Lower lobe of right lung (tissue), 2 donors: ENCODE measurements around the gene CHSY1. TPM values are rescaled to one million over a fixed set of nuclear protein-coding genes. Genes with fewer than 3 reads are reported as not detected.

Experiments
- ATAC-seq, 2 donors: fragments of 200-7000 bp; cut with Tn5 transposase; one replicate each; pipeline ENCODE4 v1.9.1; 2020 to 2022; ENCODE audit warnings: mild to moderate bottlenecking in 2 of 2, moderate library complexity in 2 of 2
- DNase-seq: peaks from one replicate; pipeline ENCODE4 v3.0.0-alpha.2; 2020
- H3K27ac ChIP-seq: fragments of 200-600 bp; one replicate; pipeline ENCODE4 v1.8.0; 2022
- H3K27me3 ChIP-seq: fragments of 200-600 bp; one replicate; pipeline ENCODE4 v1.8.0; 2022; ENCODE audit warnings: low read depth
- H3K36me3 ChIP-seq: fragments of 200-600 bp; one replicate; pipeline ENCODE4 v1.8.0; 2022; ENCODE audit warnings: mild to moderate bottlenecking
- H3K4me1 ChIP-seq: fragments of 200-600 bp; one replicate; pipeline ENCODE4 v1.8.0; 2022
- H3K4me3 ChIP-seq: fragments of 200-600 bp; one replicate; pipeline ENCODE4 v1.8.0; 2022; ENCODE audit warnings: mild to moderate bottlenecking
- H3K9me3 ChIP-seq: fragments of 200-600 bp; one replicate; pipeline ENCODE4 v1.8.0; 2022
- CTCF ChIP-seq: fragments of 200-600 bp; IDR thresholded peaks from one replicate; pipeline ENCODE4 v1.8.0; 2022; ENCODE audit warnings: antibody characterized with exemption, mild to moderate bottlenecking
- intact Hi-C: fragments of 100-400 bp; cut with DNase I; formaldehyde crosslinking; loops from one replicate; pipeline ENCODE4 v1.11.0; 2022
- total RNA-seq: library from RNA; stranded (reverse); fragmentation: NEBNext Ultra II Directional; extraction: Animal tissue kit (Norgen Biotek cat#: 25700); gene quantifications from one replicate; pipeline ENCODE4 v1.2.1, GENCODE V29; 2021
- donor health status: DM: no; HTN: yes; CAD: no; lungs with severe emphysema.

The CHSY1 gene
- total RNA-seq, 1 donor from 2014 or later, result 25.6 TPM

GRCh38 chr15:101138086-101138660 is 113.7 kb downstream of the CHSY1 start:
- Histone ChIP-seq H3K4me3 (no peak overlapping the region), H3K4me1 (peaks cover 9% of the 10 kb centered on the region), H3K36me3 (no peaks in the 10 kb centered on the region), H3K27me3 (no peaks in the 10 kb centered on the region), H3K27ac (no peak overlapping the region), H3K9me3 (no peaks in the 10 kb centered on the region)
- no peak for TF ChIP-seq CTCF
- intact Hi-C loops, result no loop called here
- no peak for ATAC-seq
- DNase-seq, result peak; percentile 10

GRCh38 chr15:101137312-101137940 is 114.4 kb downstream of the CHSY1 start:
- ATAC-seq (peak; percentile 20 to 37), DNase-seq (peak; percentile 58)
- H3K36me3 ChIP-seq, result no peaks in the 10 kb centered on the region
- no peaks in the 10 kb centered on the region for H3K27me3 ChIP-seq
- H3K27ac ChIP-seq, result no peak overlapping the region
- TF ChIP-seq CTCF, result no peak
- H3K4me3 ChIP-seq, result no peak overlapping the region
- H3K9me3 ChIP-seq, result no peaks in the 10 kb centered on the region
- H3K4me1 ChIP-seq, result peaks cover 9% of the 10 kb centered on the region
- intact Hi-C loops, result no loop called here

GRCh38 chr15:101136381-101137268 is 115.2 kb downstream of the CHSY1 start:
- TF ChIP-seq CTCF, result no peak
- H3K4me3 ChIP-seq, result no peak overlapping the region
- no peaks in the 10 kb centered on the region for H3K36me3 ChIP-seq
- no peaks in the 10 kb centered on the region for H3K9me3 ChIP-seq
- intact Hi-C loops, result no loop called here
- DNase-seq, result peak; percentile 20
- H3K27ac ChIP-seq, result no peak overlapping the region
- ATAC-seq, result no peak
- peaks cover 9% of the 10 kb centered on the region for H3K4me1 ChIP-seq
- no peaks in the 10 kb centered on the region for H3K27me3 ChIP-seq

GRCh38 chr15:101135532-101136166 is 116.2 kb downstream of the CHSY1 start:
- DNase-seq, result peak; percentile 43
- ATAC-seq, result no peak
- intact Hi-C loops, result no loop called here

More at GRCh38 chr15:101135532-101136166, 116.2 kb downstream of the CHSY1 start:
- Histone ChIP-seq H3K9me3 (no peaks in the 10 kb centered on the region), H3K27ac (no peak overlapping the region), H3K4me1 (peaks cover 9% of the 10 kb centered on the region), H3K4me3 (no peak overlapping the region), H3K27me3 (no peaks in the 10 kb centered on the region), H3K36me3 (no peaks in the 10 kb centered on the region)
- no peak for TF ChIP-seq CTCF
